T47D (cell line): ENCODE data around the gene CDCA4.

Source experiments
- DNase-seq, 2 experiments: peaks; one replicate each; pipeline versions ENCODE4 v3.0.0 to v3.0.0-alpha.2; 2011 to 2012; ENCODE audit warnings: low read depth in 1 of 2, low spot score in 1 of 2
- JUND ChIP-seq: IDR thresholded peaks from 2 replicates; pipeline ENCODE4 v1.6.1; 2012; ENCODE audit warnings: low read depth
- in situ Hi-C: cut with HindIII; loops from 2 replicates; pipeline ENCODE4 v1.10.0; 2016; ENCODE audit warnings: low sequenced_read_pairs, low pct_unique_long_range_greater_than_20kb

Gene CDCA4

DNA sequence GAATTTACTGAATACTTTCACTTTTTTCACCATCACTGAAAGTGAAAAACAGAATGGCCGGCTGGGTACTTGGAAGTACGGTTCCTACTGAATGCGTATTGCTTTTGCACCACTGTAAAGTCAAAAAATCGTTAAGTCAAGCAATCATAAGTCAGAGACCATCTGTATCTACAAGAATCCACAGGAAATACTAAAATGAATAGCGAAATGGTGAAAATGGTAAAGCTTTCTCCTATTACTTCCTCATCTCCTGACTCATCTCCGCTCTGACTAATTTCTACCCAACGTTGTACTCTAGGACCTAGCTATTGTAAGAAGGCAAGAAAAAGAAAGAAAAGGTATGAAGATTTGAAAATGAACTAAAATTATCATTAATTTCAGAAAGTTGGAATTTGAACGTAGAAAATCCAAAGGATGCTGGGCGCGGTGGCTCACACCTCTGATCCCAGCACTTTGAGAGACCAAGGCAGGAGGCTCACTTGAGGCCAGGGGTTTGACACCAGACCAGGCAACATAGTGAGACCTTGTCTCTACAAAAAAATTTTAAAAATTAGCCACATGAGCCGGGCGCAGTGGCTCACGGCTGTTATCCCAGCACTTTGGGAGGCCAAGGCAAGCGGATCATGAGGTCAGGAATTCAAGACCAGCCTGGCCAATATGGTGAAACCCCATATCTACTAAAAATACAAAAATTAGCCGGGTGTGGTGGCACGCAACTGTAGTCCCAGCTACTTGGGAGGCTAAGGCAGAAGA is 5.3 kb upstream of the CDCA4 start:
- in situ Hi-C loops = no loop called here

DNA sequence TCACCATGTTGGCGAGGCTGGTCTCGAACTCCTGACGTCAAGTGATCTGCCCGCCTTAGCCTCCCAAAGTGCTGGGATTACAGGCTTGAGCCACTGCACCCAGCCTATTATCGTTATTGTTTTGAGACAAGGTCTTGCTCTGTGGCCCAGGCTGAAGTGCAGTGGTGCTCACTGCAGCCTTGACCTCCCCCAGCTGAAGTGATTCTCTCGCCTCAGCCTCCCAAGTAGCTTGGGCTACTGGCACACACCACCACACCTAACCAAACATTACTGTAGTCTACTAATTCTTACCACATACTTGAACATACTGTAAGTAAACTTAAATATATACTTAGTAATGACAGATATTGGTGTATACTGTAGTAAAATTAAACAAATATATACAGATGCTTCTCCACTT is 4.5 kb upstream of the CDCA4 start:
- TF ChIP-seq JUND = no peak
- in situ Hi-C loops = no loop called here

More for the DNA sequence above, 5.3 kb upstream of the CDCA4 start:
- TF ChIP-seq JUND = no peak
- no peak for DNase-seq

DNA sequence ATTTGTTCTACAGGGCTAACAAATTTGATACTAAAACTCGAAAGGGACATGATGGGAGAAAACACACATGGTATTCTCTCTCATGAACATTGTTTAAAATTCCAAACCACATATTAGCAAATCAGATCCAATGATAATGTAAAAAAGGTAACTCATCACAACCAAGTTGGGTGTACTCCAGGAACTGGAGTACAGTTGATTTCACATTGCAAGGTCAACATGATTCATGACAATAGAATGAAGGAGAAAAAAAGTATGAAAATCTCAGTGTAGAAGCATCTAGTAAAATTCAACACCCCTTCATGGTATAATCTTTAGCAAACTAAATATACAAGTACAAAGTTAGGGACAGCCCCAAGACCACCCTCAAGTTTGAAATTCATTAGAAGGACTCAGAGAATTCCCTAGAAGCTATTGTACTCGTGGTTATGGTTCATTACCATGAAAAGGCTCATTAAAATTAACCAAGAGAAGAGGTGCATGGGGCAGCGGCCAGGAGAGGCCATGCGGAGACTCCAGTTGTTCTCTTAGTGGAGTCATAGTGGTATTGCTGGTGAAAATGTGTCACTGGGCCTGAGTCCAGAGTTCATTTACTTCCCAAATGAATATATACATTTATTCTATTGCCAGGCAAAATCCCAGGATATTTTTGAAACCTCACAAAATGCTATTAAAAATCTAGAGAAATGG is 3.1 kb upstream of the CDCA4 start:
- in situ Hi-C loops = no loop called here
- no peak for TF ChIP-seq JUND
- no peak for DNase-seq

More for the DNA sequence above, 4.5 kb upstream of the CDCA4 start:
- no peak for DNase-seq

DNA sequence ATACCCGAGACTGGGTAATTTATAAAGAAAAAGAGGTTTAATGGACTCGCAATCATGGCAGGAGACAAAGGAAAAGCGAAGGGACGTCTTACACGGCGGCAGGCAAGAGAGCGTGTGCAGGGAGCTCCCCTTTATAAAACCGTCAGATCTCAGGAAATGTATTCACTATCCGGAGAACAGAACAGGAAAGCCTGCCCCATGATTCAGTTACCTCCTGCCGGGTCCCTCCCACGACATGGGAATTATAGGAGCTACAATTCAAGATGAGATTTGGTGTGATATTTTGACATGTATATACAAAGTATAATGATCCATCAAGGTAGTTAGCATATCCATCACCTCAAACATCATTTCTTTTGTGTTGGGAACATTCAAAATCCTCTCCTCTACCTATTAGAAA is 2.3 kb upstream of the CDCA4 start:
- DNase-seq = no peak
- TF ChIP-seq JUND = no peak
- in situ Hi-C loops = no loop called here

DNA sequence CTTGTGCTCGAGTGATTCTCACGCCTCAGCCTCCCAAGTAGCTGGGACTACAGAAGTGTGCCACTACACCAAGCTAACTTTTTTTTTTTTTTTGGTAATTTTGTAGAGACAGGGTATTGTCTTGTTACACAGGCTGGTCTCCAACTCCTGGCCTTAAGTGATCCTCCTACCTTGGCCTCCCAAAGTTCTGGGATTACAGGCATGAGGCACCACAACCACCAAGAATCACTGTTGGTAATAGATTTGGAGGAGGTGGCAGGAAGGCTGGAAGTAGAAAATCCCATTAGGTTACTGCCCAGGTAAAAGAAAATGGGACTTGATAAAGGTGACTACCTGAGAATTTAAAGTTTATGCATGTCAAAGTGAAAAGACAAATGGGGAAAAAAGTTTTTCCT is 1.4 kb upstream of the CDCA4 start:
- in situ Hi-C loops = no loop called here
- no peak for TF ChIP-seq JUND
- no peak for DNase-seq

DNA sequence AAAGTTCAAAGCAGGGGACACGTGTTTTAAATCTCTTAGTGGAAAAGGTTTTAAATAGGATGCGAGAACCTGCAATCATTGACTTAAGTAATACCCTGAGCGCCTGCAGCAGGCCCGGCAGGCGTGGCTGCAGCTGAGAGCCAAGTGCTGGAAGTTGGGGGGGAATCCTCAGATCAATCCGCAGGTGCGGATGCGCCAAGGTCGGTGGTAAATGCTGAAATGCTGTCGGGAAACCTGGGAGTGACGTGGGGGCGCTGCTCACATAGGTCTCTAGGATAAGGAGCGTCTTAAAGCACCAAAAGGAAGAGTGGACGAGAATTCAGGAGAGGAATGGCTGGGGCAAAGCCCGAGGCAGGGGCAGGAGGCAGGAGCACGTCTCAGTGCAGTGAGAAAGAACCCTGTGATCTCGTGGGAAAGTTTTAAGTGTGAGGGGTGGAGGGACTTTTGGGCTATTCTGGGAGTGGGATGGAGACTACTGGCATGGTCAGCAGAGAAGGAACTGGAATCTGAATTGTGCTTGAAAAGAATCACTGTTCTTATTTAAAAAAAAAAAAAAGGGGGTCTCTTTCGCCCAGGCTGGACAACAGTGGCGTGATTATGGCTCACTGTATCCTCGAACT is 883 bp upstream of the CDCA4 start:
- DNase-seq = peak; percentile 70 to 92
- in situ Hi-C loops = no loop called here

DNA sequence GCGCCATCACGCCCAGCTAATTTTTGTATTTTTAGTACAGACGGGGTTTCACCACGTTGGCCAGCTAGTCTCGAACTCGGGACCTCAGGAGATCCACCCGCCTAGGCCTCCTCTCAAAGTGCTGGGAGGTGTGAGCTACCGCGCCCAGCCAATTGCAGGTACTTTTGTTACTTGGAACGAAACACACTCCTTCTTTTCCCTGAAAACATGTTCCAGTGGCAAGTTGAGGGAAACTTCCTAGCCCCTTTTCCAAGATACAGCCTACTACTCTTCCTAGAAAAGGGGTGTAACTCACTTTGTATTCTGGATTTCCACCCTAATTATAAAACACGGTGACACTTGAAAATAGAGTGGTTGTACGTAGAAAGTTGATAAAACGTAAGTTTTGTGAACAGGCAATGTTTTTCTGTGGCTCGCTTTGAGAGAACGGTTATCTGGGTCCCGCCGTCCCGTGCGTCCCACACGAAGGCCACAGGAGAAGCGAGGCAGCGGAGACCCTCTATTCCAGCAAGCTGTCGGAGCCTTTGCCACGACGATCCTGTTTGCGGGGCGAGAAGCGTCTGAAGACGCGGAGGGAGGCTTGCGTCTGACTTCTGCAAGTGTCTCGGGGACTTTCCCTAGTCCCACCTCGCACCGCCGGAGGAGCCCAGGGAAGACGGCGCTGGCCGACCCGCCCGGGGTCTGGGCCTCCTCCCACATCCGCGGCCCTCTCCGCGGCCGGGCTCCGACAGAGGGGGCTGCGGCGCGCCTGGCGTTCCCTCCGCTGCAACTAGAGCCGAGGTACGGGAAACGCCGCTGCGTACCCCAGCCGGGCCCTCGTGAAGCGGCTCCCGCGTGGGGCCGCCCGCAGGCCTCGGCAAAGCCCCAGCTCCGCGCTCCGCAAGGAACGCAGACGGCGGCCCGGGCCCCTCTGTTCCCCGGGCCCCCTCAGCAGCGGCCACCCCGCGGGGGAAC is 745 bp downstream of the CDCA4 start:
- DNase-seq = no peak

More for the DNA sequence above, 883 bp upstream of the CDCA4 start:
- TF ChIP-seq JUND = no peak

DNA sequence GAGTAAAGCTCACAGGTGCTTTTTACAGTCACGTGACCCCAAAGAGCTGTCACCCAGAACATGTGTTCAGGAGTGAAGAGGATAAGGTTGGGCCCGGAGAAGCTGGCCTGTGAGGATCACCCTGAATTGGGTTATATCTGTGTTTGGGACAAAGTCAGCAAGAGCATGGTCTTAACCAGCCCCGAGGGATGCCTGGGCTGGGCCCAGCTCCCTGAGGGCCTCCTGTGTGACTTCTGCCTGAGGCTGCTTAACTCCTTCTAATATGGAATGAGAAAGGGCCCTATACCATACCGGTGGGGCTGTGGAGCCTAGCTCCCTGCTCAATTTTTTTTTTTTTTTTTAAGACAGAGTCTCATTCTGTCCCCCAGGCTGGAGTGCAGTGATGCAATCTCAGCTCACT is 2.5 kb downstream of the CDCA4 start:
- DNase-seq = no peak
- in situ Hi-C loops = no loop called here
- TF ChIP-seq JUND = no peak

More for the DNA sequence above, 745 bp downstream of the CDCA4 start:
- no peak for TF ChIP-seq JUND
- in situ Hi-C loops = no loop called here

DNA sequence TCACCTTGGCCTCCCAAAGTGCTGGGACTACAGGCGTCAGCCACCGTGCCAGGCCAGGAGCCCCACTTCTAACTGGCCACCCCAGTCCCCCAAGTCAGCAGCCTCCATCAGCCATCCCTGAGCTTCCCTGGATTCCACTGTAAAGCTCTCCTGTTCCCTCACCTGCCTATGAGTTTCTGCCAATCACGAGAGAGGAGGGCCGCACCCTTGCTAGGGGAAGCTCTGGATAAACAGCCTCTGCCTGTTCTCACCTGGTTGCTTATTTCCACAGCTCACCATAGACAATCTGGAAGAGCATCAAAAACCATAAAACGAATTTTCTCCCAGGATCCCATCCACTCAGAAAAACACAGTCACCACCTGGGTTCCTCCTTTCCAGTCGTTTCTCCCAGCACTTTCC is 5.0 kb downstream of the CDCA4 start:
- DNase-seq = peak in 1 of 2 experiments; percentile 81
- no peak for TF ChIP-seq JUND
- in situ Hi-C loops = no loop called here

DNA sequence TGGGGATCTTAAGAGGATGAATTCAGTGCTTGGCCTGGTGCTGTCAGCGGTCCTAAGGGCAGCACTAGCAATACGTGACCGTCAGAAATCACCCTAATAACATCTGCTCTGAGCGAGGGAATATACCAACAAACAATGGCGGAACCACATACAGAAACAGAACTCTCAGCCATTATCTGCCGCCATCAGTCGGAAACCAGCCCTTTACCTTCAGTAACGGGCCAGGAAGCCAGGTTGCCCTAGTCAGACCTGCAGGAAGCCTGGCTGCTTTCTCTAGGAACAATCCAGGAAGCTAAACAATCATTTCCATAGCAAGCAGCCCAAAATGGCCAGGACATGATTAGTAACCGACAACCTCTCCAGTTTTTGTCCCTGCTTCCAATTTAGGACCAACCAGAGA is 5.6 kb downstream of the CDCA4 start:
- in situ Hi-C loops = no loop called here
- DNase-seq = no peak
- no peak for TF ChIP-seq JUND

DNA sequence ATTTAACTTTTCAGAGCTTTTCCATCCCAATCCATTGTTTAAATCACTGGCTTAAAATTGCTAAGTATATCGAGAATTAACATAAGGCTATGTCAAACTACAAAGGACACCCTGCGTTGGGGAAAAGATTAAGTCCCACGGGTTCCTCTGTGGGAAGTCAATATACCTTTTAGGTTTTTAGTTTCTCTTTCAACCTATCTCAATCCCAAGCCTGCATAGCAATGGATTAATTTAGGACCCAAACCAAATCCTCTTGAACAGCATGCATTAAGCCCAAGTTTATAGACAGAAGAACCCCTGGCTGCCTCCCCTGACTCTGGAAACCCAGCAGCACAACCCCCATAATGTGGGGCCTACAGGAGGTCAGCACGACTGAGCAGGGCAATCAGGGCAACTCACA is 6.3 kb downstream of the CDCA4 start:
- in situ Hi-C loops = no loop called here
- DNase-seq = no peak
- TF ChIP-seq JUND = no peak

DNA sequence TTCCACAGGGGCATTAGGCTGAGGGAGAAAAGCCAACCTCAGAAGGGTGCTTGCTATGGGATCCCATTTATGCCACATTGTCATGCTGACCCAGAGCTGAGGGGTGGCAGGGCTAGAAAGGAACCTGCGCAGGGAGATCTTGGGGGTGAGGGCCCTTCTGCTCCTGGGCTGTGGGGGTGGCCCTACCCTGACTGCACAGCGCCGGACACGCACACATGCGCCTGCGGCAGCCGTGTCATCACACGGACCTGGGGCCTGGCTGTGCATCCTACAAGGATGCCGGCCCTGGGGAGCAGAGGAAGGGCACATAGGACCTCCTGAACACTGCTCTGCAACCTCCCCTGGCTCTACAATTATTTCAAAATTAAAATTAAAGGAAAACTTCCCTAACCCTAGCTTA is 6.9 kb downstream of the CDCA4 start:
- no peak for TF ChIP-seq JUND
- in situ Hi-C loops = no loop called here
- DNase-seq = no peak
